Endothelial cell of umbilical vein (primary cell): ENCODE results near the gene TMEM87A. TPM values are rescaled to one million over a fixed set of nuclear protein-coding genes. Genes with fewer than 3 reads are reported as not detected.

Experiments used
- BruUV-seq: library from RNA; stranded (reverse); fragments of 400-500 nt; replicated peaks from 2 replicates; lab custom pipeline; 2021; lab: Mats Ljungman, UMichigan
- CTCF ChIA-PET: fragments of 300-600, 350-600 bp; sonication (Branson Sonifier 250); formaldehyde crosslinking; loops from one replicate; lab custom pipeline; 2021; ENCODE audit warnings: antibody characterized with exemption, inconsistent platforms; lab: Charles Lee
- POLR2A ChIA-PET: fragments of 300-600, 350-600 bp; sonication (Branson Sonifier 250); formaldehyde crosslinking; loops from one replicate; lab custom pipeline; 2021; ENCODE audit warnings: antibody characterized with exemption, inconsistent platforms; lab: Charles Lee
- DNase-seq: peaks from one replicate; pipeline ENCODE4 v3.0.0-alpha.2; 2011; ENCODE audit warnings: low read depth, low spot score
- FAIRE-seq: peaks from 2 replicates; lab custom pipeline; 2011; peaks lifted over from hg19 to GRCh38; lab: Jason Lieb, UNC
- H2AFZ ChIP-seq: 2 replicates; pipeline ENCODE4 v1.6.0; 2012; ENCODE audit warnings: low read depth, low read length, control low read depth, inconsistent platforms
- H3K27ac ChIP-seq: 2 replicates; pipeline ENCODE4 v1.5.1; 2011; ENCODE audit warnings: low read depth, mild to moderate bottlenecking, control low read depth, low read length, moderate library complexity; ENCODE audit not compliant: insufficient read depth
- H3K27me3 ChIP-seq, 2 experiments: 2 replicates each; pipeline versions ENCODE4 v1.6.0 to v1.6.1; 2011; ENCODE audit warnings: low read length in 2 of 2, mixed read lengths in 1 of 2; ENCODE audit not compliant: control insufficient read depth in 2 of 2, insufficient read depth in 2 of 2
- H3K36me3 ChIP-seq, 2 experiments: 2 replicates in 1 of 2; 3 replicates in 1 of 2; pipeline ENCODE4 v1.5.1; 2011; ENCODE audit warnings: low read length in 2 of 2, mild to moderate bottlenecking in 1 of 2, moderate library complexity in 1 of 2; ENCODE audit not compliant: control insufficient read depth in 2 of 2, insufficient read depth in 2 of 2; ENCODE audit errors: extremely low read depth in 1 of 2
- H3K4me1 ChIP-seq: 3 replicates; pipeline ENCODE4 v1.5.1; 2011; ENCODE audit warnings: mild to moderate bottlenecking, low read length; ENCODE audit not compliant: control insufficient read depth, insufficient read depth; ENCODE audit errors: extremely low read depth
- H3K4me2 ChIP-seq: 2 replicates; pipeline ENCODE4 v1.6.1; 2011; ENCODE audit warnings: low read length, control low read depth, mixed read lengths; ENCODE audit not compliant: insufficient read depth
- H3K4me3 ChIP-seq, 3 experiments: fragments of 200-600 bp in 1 of 3; sonication (generic), shearing (Covaris generic) in 1 of 3; replicated peaks in 1 of 3; 2 replicates each; pipeline ENCODE4 v1.5.1; 2011 to 2016; ENCODE audit warnings: control low read depth in 3 of 3, low read length in 3 of 3, mild to moderate bottlenecking in 2 of 3, inconsistent platforms in 1 of 3, low read depth in 1 of 3, moderate library complexity in 1 of 3; ENCODE audit not compliant: insufficient read depth in 1 of 3
- H3K79me2 ChIP-seq: 2 replicates; pipeline ENCODE4 v1.6.0; 2012; ENCODE audit warnings: low read length, inconsistent platforms; ENCODE audit not compliant: control insufficient read depth, insufficient read depth
- H3K9ac ChIP-seq: replicated peaks from 2 replicates; pipeline ENCODE3; 2011; ENCODE audit warnings: low read length, control low read depth; ENCODE audit not compliant: insufficient read depth; ENCODE audit errors: extremely low read depth
- H3K9me1 ChIP-seq: replicated peaks from 3 replicates; pipeline ENCODE4 v1.6.0; 2011; ENCODE audit warnings: mild to moderate bottlenecking, low read length; ENCODE audit not compliant: control insufficient read depth, insufficient read depth; ENCODE audit errors: extremely low read depth
- H3K9me3 ChIP-seq: replicated peaks from 2 replicates; pipeline ENCODE4 v1.5.1; 2012; ENCODE audit warnings: low read length, inconsistent platforms; ENCODE audit not compliant: control insufficient read depth, insufficient read depth
- H4K20me1 ChIP-seq: replicated peaks from 2 replicates; pipeline ENCODE3; 2011; ENCODE audit warnings: mild to moderate bottlenecking, low read length; ENCODE audit not compliant: control insufficient read depth, insufficient read depth; ENCODE audit errors: extremely low read depth
- CTCF ChIP-seq, 2 donors: IDR thresholded peaks; 1 replicate in 1 of 2; 2 replicates in 1 of 2; pipeline ENCODE4 v1.5.1; 2011; ENCODE audit warnings: low read length in 2 of 2, mild to moderate bottlenecking in 2 of 2, moderate library complexity in 2 of 2, control low read depth in 1 of 2, inconsistent platforms in 1 of 2, low read depth in 1 of 2; ENCODE audit not compliant: insufficient read depth in 1 of 2; ENCODE audit errors: extremely low read depth in 1 of 2
- EZH2 ChIP-seq: IDR thresholded peaks from 2 replicates; pipeline ENCODE4 v1.6.1; 2012; ENCODE audit warnings: borderline replicate concordance, low read depth, mild to moderate bottlenecking, moderate library complexity, low read length, inconsistent platforms; ENCODE audit not compliant: severe bottlenecking
- FOS ChIP-seq: IDR thresholded peaks from 2 replicates; pipeline ENCODE4 v1.6.1; 2011; ENCODE audit warnings: mild to moderate bottlenecking, low read length, moderate library complexity, borderline replicate concordance; ENCODE audit not compliant: insufficient read depth
- GATA2 ChIP-seq: IDR thresholded peaks from 2 replicates; pipeline ENCODE4 v1.7.0; 2011; ENCODE audit warnings: low read depth, mild to moderate bottlenecking, moderate library complexity, mixed read lengths, low read length; ENCODE audit not compliant: insufficient read length, insufficient read depth
- JUN ChIP-seq: IDR thresholded peaks from 2 replicates; pipeline ENCODE4 v1.6.1; 2011; ENCODE audit warnings: borderline replicate concordance, low read depth; ENCODE audit not compliant: insufficient read length, insufficient read depth
- MAX ChIP-seq: IDR thresholded peaks from 2 replicates; pipeline ENCODE4 v1.6.1; 2011; ENCODE audit not compliant: insufficient read depth, insufficient read length
- MYC ChIP-seq: IDR thresholded peaks from one replicate; pipeline ENCODE4 v1.6.1; 2011; ENCODE audit warnings: mild to moderate bottlenecking, low read depth, low read length
- POLR2A ChIP-seq: IDR thresholded peaks from 2 replicates; pipeline ENCODE4 v1.6.1; 2012; ENCODE audit warnings: low read depth, mild to moderate bottlenecking, control low read depth, low read length
- POLR2AphosphoS5 ChIP-seq: IDR thresholded peaks from 2 replicates; pipeline ENCODE4 v1.6.1; 2012; ENCODE audit warnings: low read depth, mild to moderate bottlenecking, control low read depth, low read length, moderate library complexity; ENCODE audit not compliant: insufficient read depth
- dilution Hi-C: fragments of 300-500 bp; cut with MboI; formaldehyde crosslinking; loops from one replicate; pipeline ENCODE4 v1.15.0; 2019; ENCODE audit warnings: low sequenced_read_pairs; ENCODE audit not compliant: extremely low pct_ligation_motif_present
- intact Hi-C: fragments of 100-400 bp; cut with micrococcal nuclease; formaldehyde crosslinking; loops from one replicate; pipeline ENCODE4 v1.10.0; 2022
- polyA plus RNA-seq, 4 experiments: library from polyadenylated mRNA; depleted of rRNA in 3 of 4; stranded (reverse) in 3 of 4; unstranded in 1 of 4; fragments of >200 nt; gene quantifications; 2 replicates each; pipeline versions ENCODE4 v1.2.1 to v1.2.3, GENCODE V29; 2011 to 2012; ENCODE audit warnings: missing spikeins in 1 of 4
- total RNA-seq: library from RNA; stranded (reverse); gene quantifications from 2 replicates; pipeline ENCODE4 v1.2.3, GENCODE V29; 2021

Gene TMEM87A
- total and polyA plus RNA-seq, 2 donors (not counting 3 experiments of a cell fraction or from before 2014, with no cell fraction given) = 22.3 to 41.1 TPM

GRCh38 chr15:42217568-42217967, 55.7 kb downstream of the TMEM87A start:
- no peaks in the 10 kb centered on the region for H3K27me3 ChIP-seq
- ChIA-PET CTCF (interaction anchor here (0.7 to 1.5 kb wide), 2 partner anchors 168 kb away, joined by 3 to 5 read pairs; no protein-coding TSS in a partner anchor), POLR2A (no interaction called here)
- H3K9me1 ChIP-seq = no peaks in the 10 kb centered on the region
- H4K20me1 ChIP-seq = no peaks in the 10 kb centered on the region
- H2AFZ ChIP-seq = no peak overlapping the region
- intact Hi-C loops = no loop called here
- no peak overlapping the region for H3K9ac ChIP-seq
- no peaks in the 10 kb centered on the region for H3K79me2 ChIP-seq
- no peaks in the 10 kb centered on the region for H3K4me1 ChIP-seq
- dilution Hi-C loops = no loop called here
- no peak for TF ChIP-seq POLR2AphosphoS5
- TF ChIP-seq FOS = no peak
- no peak for TF ChIP-seq MAX
- TF ChIP-seq JUN = no peak
- no peak for TF ChIP-seq EZH2
- TF ChIP-seq MYC = no peak
- no peak for TF ChIP-seq GATA2
- TF ChIP-seq CTCF (IDR thresholded peaks at IDR 0.05; ENCODE audit: extremely low read depth in 1 of 2, insufficient read depth in 1 of 2, low read depth in 1 of 2, low read length in 2 of 2) = no peak
- no peak for TF ChIP-seq POLR2A
- H3K36me3 ChIP-seq = peaks cover 0 to 11% of the 10 kb centered on the region in 2 experiments
- H3K27ac ChIP-seq = no peak overlapping the region
- H3K4me2 ChIP-seq = no peak overlapping the region
- FAIRE-seq (no peak), DNase-seq (no peak)
- BruUV-seq = no TSS peak
- no peaks in the 10 kb centered on the region for H3K9me3 ChIP-seq
- H3K4me3 ChIP-seq = no peak overlapping the region
